ENCODE data around the gene MAP3K1. TPM values are rescaled to one million over a fixed set of nuclear protein-coding genes. Genes with fewer than 3 reads are reported as not detected.

MAP3K1 gene
- total RNA-seq, 1 donor from 2014 or later = 10.3 TPM

DNA sequence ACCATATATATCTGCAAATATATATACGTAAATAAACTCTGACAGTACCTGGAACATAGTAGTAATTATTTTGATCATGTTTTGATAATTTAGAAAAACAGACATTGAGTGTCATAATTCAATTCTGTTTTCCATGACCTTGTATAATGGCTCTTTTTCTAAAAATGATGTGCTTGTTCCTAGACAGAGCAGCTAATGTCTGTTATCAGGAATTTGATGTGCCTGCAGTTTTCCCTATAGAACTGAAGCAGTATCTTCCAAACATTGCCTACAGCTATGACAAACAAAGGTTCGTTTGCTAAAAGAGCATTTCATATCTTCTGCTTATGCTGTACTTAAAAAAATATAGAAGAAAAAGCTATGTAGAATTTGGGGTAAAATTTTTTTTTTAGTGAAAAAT, 99.3 kb downstream of the MAP3K1 start:
- Histone ChIP-seq H3K27me3 (ENCODE audit: control insufficient read depth, insufficient read depth, low read length) (no peaks in the 10 kb centered on the region), H3K36me3 (ENCODE audit: control insufficient read depth, insufficient read depth, low read length) (peaks cover 1% of the 10 kb centered on the region), H3K4me3 (ENCODE audit: low read depth, low read length) (no peak overlapping the region)
- DNase-seq (ENCODE audit: low read depth) (no peak), FAIRE-seq (no peak)
- TF ChIP-seq, protein P1, sequence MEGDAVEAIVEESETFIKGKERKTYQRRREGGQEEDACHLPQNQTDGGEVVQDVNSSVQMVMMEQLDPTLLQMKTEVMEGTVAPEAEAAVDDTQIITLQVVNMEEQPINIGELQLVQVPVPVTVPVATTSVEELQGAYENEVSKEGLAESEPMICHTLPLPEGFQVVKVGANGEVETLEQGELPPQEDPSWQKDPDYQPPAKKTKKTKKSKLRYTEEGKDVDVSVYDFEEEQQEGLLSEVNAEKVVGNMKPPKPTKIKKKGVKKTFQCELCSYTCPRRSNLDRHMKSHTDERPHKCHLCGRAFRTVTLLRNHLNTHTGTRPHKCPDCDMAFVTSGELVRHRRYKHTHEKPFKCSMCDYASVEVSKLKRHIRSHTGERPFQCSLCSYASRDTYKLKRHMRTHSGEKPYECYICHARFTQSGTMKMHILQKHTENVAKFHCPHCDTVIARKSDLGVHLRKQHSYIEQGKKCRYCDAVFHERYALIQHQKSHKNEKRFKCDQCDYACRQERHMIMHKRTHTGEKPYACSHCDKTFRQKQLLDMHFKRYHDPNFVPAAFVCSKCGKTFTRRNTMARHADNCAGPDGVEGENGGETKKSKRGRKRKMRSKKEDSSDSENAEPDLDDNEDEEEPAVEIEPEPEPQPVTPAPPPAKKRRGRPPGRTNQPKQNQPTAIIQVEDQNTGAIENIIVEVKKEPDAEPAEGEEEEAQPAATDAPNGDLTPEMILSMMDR (IDR thresholded peaks at IDR 0.05; ENCODE audit: insufficient read depth, low read length, severe bottlenecking) = no peak

DNA sequence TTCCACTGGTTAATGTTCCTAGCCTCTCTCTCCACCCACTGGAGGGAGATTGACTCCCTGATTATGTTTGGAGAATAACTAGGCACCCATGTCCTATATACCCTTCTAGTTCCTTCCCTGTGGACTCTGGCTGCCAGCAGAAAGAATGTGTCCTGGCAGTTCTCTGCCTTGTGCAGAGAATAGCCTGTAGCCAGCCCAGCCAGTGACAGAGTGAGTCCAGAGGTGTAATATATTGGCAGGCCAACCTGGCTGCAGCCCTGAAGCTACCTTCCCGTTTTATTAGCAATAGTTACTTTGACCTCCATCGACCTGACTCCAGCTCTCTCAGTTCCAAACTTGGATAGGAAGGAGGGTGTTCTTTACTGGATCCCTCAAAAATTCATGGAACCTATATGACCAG, 102.2 kb downstream of the MAP3K1 start:
- Histone ChIP-seq H3K4me3 (ENCODE audit: low read depth, low read length) (no peak overlapping the region), H3K36me3 (ENCODE audit: control insufficient read depth, insufficient read depth, low read length) (peaks cover 3% of the 10 kb centered on the region), H3K27me3 (ENCODE audit: control insufficient read depth, insufficient read depth, low read length) (no peaks in the 10 kb centered on the region)
- DNase-seq (ENCODE audit: low read depth) (no peak), FAIRE-seq (no peak)
- TF ChIP-seq, protein P1 (IDR thresholded peaks at IDR 0.05; ENCODE audit: insufficient read depth, low read length, severe bottlenecking) = no peak

DNA sequence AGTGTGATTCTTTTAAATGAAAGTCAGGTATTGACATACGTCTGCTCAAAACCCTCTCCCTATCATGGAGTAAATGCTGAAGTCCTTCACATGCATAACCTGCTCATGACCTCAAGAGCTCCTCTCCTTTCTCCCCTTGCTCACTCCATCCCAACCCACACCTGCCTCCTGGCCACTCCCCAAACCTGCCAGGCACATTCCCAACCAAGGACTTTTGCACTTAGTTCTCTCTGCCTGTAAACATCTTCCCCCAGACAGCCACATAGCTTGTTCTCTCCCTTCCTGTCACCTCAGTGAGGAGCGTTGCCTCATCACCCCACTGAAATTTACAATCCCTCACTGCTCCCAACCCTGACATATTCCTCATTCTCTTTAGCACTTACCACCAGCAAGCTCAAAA, 102.7 kb downstream of the MAP3K1 start:
- H3K4me3 ChIP-seq (ENCODE audit: low read depth, low read length) = no peak overlapping the region
- no peaks in the 10 kb centered on the region for H3K27me3 ChIP-seq (ENCODE audit: control insufficient read depth, insufficient read depth, low read length)
- TF ChIP-seq, protein P1 (IDR thresholded peaks at IDR 0.05; ENCODE audit: insufficient read depth, low read length, severe bottlenecking) = no peak
- peaks cover 4% of the 10 kb centered on the region for H3K36me3 ChIP-seq (ENCODE audit: control insufficient read depth, insufficient read depth, low read length)
- DNase-seq (ENCODE audit: low read depth) (no peak), FAIRE-seq (no peak)

DNA sequence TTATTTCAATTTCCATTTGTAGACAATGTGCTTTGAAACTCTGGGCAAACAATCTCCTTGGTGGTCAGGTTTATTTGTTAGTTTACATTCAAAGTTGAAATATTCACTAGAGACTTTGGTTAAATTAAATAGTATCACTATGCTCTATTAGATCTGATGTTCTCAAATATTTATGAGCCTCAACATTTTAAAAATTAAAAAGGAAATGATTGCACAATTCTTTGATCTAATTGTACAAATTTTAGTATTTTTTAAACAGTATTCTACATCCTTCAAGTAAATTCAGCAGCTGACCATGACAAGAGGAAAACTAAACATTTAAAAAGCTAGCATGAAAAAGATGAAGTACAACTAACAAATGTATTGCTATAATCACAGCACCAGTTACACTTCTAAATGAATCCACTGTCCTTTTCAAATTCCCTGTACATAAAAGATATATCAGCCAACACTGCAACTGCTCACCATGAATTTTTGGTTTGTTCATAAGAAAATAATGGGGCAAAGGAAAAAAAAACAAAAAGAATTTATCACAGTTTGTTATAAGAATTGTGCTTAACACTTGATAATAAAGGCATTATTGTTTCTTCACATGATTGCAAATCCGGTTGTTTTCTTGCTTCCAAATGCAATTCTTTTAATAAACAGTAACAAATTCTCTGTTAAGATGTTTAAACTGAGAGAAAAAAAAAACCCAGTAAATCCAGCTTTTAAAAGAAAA, 104.8 kb downstream of the MAP3K1 start:
- H3K36me3 ChIP-seq (ENCODE audit: control insufficient read depth, insufficient read depth, low read length) = peaks cover 3% of the 10 kb centered on the region
- H3K4me3 ChIP-seq (ENCODE audit: low read depth, low read length) = no peak overlapping the region
- H3K27me3 ChIP-seq (ENCODE audit: control insufficient read depth, insufficient read depth, low read length) = no peaks in the 10 kb centered on the region
- TF ChIP-seq, protein P1 (IDR thresholded peaks at IDR 0.05; ENCODE audit: insufficient read depth, low read length, severe bottlenecking) = no peak
- DNase-seq (ENCODE audit: low read depth) = no peak
- FAIRE-seq = no peak

GRCh38 chr5:56922922-56923321, 107.6 kb downstream of the MAP3K1 start:
- TF ChIP-seq, protein P1 (IDR thresholded peaks at IDR 0.05; ENCODE audit: insufficient read depth, low read length, severe bottlenecking) = no peak
- no peak for FAIRE-seq
- Histone ChIP-seq H3K4me3 (ENCODE audit: low read depth, low read length) (no peak overlapping the region), H3K27me3 (ENCODE audit: control insufficient read depth, insufficient read depth, low read length) (no peaks in the 10 kb centered on the region), H3K36me3 (ENCODE audit: control insufficient read depth, insufficient read depth, low read length) (peaks cover 3% of the 10 kb centered on the region)
- no peak for DNase-seq (ENCODE audit: low read depth)

GRCh38 chr5:56934325-56934724, 119.0 kb downstream of the MAP3K1 start:
- Histone ChIP-seq H3K36me3 (ENCODE audit: control insufficient read depth, insufficient read depth, low read length) (peaks cover 13% of the 10 kb centered on the region), H3K4me3 (ENCODE audit: low read depth, low read length) (no peak overlapping the region), H3K27me3 (ENCODE audit: control insufficient read depth, insufficient read depth, low read length) (no peaks in the 10 kb centered on the region)
- TF ChIP-seq, protein P1 (IDR thresholded peaks at IDR 0.05; ENCODE audit: insufficient read depth, low read length, severe bottlenecking) = no peak
- no peak for FAIRE-seq
- DNase-seq (ENCODE audit: low read depth) = no peak

All from bronchial epithelial cell (primary cell).